WERI-Rb-1 (cell line): ENCODE data around the gene USP43.
A peak's percentile ranks its signal among the peaks of the same experiment; 100 is the strongest.

ENCODE experiments used
- DNase-seq: peaks from one replicate; pipeline ENCODE4 v3.0.0-alpha.2; 2020
- H3K27ac ChIP-seq: fragments of 250-450 bp; sonication (Bioruptor Pico); 2 replicates; pipeline ENCODE4 v1.5.1; 2020; ENCODE audit warnings: mild to moderate bottlenecking, moderate library complexity
- H3K27me3 ChIP-seq: fragments of 250-450 bp; sonication (Bioruptor Pico); 2 replicates; pipeline ENCODE4 v1.5.1; 2021; ENCODE audit warnings: mild to moderate bottlenecking, low read depth, moderate library complexity; ENCODE audit not compliant: insufficient read depth, severe bottlenecking
- H3K36me3 ChIP-seq: fragments of 250-450 bp; sonication (Bioruptor Pico); 2 replicates; pipeline ENCODE4 v1.5.1; 2020; ENCODE audit warnings: mild to moderate bottlenecking, moderate library complexity
- H3K4me3 ChIP-seq: 2 replicates; pipeline ENCODE4 v1.5.1; 2011; ENCODE audit warnings: low read depth, mild to moderate bottlenecking, control low read depth, low read length
- H3K9me3 ChIP-seq: fragments of 250-450 bp; sonication (Bioruptor Pico); 2 replicates; pipeline ENCODE4 v1.5.1; 2021; ENCODE audit warnings: mild to moderate bottlenecking, moderate library complexity; ENCODE audit not compliant: severe bottlenecking
- TF ChIP-seq, protein P1 (sequence below): IDR thresholded peaks from 2 replicates; pipeline ENCODE4 v1.5.1; 2011; ENCODE audit warnings: low read depth, mild to moderate bottlenecking, control low read depth, inconsistent platforms, low read length

The USP43 gene

DNA sequence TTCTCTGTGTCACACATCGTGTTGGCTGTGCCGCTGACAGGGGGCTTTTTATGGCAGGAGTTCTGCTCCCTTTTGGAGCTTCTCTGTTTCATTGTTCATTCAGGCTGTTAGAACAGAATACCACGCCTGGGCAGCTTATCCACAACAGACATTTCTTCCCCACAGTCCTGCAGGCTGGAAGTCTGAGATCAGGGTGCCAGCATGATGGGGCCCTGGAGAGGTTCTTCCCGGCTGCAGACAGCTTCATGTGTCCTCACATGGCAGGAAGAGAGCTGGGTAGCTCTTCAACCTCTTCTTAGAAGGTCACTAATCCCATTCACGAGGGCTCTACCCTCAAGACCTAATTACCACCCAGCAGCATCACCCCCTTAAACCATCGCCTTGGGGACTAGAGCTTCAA lies 81.0 kb downstream of the USP43 start:
- no peak for DNase-seq
- H3K27ac ChIP-seq = no peak overlapping the region
- no peaks in the 10 kb centered on the region for H3K36me3 ChIP-seq
- no peaks in the 10 kb centered on the region for H3K9me3 ChIP-seq
- TF ChIP-seq, protein P1, sequence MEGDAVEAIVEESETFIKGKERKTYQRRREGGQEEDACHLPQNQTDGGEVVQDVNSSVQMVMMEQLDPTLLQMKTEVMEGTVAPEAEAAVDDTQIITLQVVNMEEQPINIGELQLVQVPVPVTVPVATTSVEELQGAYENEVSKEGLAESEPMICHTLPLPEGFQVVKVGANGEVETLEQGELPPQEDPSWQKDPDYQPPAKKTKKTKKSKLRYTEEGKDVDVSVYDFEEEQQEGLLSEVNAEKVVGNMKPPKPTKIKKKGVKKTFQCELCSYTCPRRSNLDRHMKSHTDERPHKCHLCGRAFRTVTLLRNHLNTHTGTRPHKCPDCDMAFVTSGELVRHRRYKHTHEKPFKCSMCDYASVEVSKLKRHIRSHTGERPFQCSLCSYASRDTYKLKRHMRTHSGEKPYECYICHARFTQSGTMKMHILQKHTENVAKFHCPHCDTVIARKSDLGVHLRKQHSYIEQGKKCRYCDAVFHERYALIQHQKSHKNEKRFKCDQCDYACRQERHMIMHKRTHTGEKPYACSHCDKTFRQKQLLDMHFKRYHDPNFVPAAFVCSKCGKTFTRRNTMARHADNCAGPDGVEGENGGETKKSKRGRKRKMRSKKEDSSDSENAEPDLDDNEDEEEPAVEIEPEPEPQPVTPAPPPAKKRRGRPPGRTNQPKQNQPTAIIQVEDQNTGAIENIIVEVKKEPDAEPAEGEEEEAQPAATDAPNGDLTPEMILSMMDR = no peak
- H3K4me3 ChIP-seq = no peak overlapping the region
- H3K27me3 ChIP-seq = no peaks in the 10 kb centered on the region

- TF ChIP-seq, protein P1 = no peak
- DNase-seq = no peak
Measured at GRCh38 chr17:9728005-9728404, 82.7 kb downstream of the USP43 start.

GRCh38 chr17:9728564-9728963 lies 83.2 kb downstream of the USP43 start:
- Histone ChIP-seq H3K36me3 (no peaks in the 10 kb centered on the region), H3K9me3 (peaks cover 2% of the 10 kb centered on the region), H3K27ac (no peak overlapping the region), H3K4me3 (no peak overlapping the region), H3K27me3 (no peaks in the 10 kb centered on the region)
- TF ChIP-seq, protein P1 = no peak
- DNase-seq = no peak

More at GRCh38 chr17:9728005-9728404, 82.7 kb downstream of the USP43 start:
- H3K27me3 ChIP-seq = no peaks in the 10 kb centered on the region
- no peak overlapping the region for H3K4me3 ChIP-seq
- H3K27ac ChIP-seq = no peak overlapping the region
- H3K36me3 ChIP-seq = no peaks in the 10 kb centered on the region
- H3K9me3 ChIP-seq = peaks cover 2% of the 10 kb centered on the region

DNA sequence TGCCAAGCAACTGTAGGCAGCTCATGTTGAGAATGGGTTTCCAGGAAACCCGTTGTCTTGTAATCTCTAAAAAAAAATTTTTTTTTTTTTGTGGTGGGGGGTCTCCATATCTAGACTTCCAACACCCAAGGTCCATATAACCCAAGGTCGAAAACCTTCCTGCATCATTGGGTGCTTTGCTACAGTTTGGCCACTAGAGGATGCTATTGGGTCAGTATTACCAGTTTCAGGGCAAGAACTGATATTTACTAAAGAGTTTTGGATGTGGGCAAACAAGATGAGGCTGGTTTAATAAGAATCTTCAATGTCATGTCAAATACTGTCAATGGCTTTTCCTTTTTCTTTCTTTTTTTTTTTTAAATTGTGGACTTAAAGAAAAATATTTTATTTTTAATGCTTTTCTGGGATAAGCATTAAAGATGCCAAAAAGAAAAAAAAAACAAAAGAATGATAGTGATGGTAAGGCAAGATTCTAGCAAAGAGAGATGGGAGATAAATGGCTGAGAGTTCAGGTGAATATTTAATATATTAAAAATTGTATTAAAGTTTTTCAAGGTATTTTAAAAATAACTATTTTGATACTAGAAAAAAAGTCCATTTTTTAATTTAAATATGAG lies 83.8 kb downstream of the USP43 start:
- no peak for DNase-seq
- Histone ChIP-seq H3K27me3 (no peaks in the 10 kb centered on the region), H3K9me3 (peaks cover 2% of the 10 kb centered on the region), H3K27ac (no peak overlapping the region), H3K4me3 (no peak overlapping the region), H3K36me3 (no peaks in the 10 kb centered on the region)
- TF ChIP-seq, protein P1 = peak; percentile 86

DNA sequence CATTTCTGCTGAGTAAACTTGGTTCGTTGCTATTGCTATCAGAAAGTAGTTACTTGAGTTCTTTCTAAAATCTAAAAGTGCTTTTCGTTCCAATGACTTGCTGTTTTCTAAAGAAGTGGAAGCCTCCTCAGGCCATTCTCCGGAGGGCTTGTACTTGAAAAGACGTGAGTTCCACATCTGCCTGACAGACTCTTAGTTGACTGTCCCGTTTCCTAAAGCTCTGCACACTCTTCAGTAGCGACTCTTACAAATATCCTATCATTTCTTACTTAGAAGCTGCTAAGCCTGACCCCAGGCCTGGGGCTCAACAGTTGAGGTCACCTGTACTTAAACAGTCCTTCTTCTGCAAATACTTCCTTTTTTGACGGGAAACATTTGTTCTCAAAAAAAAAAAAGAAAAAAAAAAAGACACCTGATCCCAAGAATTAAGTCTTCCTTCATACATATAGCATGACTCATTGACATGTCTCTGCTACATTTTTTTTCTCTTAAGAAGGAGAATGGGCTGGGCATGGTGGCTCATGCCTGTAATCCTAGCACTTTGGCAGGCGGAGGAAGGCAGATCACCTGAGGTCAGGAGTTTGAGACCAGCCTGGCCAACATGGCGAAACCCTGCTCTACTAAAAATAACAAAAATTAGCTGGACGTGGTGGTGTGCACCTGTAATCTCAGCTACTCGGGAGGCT lies 84.6 kb downstream of the USP43 start:
- TF ChIP-seq, protein P1 = no peak
- Histone ChIP-seq H3K36me3 (no peaks in the 10 kb centered on the region), H3K9me3 (peaks cover 2% of the 10 kb centered on the region), H3K27me3 (no peaks in the 10 kb centered on the region), H3K4me3 (no peak overlapping the region), H3K27ac (no peak overlapping the region)
- no peak for DNase-seq

GRCh38 chr17:9750524-9750923 lies 105.2 kb downstream of the USP43 start:
- no peak overlapping the region for H3K4me3 ChIP-seq
- H3K27ac ChIP-seq = no peak overlapping the region
- H3K9me3 ChIP-seq = no peaks in the 10 kb centered on the region
- DNase-seq = no peak
- TF ChIP-seq, protein P1 = no peak
- no peaks in the 10 kb centered on the region for H3K36me3 ChIP-seq
- H3K27me3 ChIP-seq = no peaks in the 10 kb centered on the region
